HG02678 (cell line): ENCODE measurements around the gene RECQL.
"Not testable (repeated sequence)": the region's sequence is repeated elsewhere in the genome, so short reads cannot be mapped to it uniquely, and the experiment has no call there.

Source experiments
- ATAC-seq: cut with Tn5 transposase; IDR thresholded peaks from one replicate; pipeline ENCODE4 v1.9.1; 2021; ENCODE audit warnings: mild to moderate bottlenecking, moderate library complexity; ENCODE audit not compliant: unreplicated experiment

The RECQL gene

DNA sequence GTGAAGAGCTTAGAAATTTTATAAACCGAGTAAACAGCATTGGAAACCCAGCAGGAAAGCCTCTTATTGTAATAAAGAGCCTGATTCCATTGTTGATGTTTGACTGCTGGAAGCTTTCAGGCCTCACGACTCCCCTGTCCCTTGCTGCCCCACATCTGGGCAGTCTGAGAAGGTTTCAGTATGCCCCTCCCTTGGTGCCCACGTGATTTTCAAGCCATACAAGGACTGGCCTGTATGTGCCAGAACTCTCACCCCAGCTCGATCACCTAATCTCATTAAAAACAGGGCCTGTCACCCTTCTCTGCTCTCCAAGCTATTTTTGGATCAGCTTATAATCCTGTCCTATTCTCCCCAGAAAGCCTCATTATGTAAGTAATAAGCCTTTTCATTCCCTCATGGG lies 71.4 kb downstream of the RECQL start:
- no peak for ATAC-seq

- ATAC-seq, result no peak
Observed at GRCh38 chr12:21428241-21428640, 73.2 kb downstream of the RECQL start.

- ATAC-seq, result not testable (repeated sequence)
Observed at GRCh38 chr12:21419009-21419699, 82.3 kb downstream of the RECQL start.
